ENCODE measurements around the gene TNS3. TPM values are rescaled to one million over a fixed set of nuclear protein-coding genes. Genes with fewer than 3 reads are reported as not detected.

Gene TNS3
- total and polyA plus RNA-seq, 2 donors (not counting 3 experiments of a cell fraction or from before 2014, with no cell fraction given) = 10.4 to 45.1 TPM

DNA sequence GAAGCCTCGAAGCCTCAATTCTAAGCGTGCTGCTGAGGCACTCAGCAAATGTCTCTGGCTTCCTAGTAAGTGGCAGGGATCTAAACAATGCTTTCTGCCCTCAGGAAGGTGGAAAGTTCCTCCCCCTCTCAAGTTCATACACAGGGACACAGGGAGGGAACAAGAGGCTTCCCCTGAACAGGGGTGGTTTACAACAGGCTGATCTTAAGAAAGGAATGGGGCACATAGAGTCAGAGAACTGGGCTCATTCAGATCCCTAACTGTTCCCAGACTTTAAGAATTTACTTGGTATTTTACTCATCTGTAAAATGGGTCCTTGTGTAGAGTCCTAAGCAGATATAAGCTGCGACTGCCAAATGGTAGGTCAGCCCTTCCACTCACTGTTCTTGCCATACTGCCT, 2.5 kb downstream of the TNS3 start:
- Histone ChIP-seq H3K9me1 (replicated peaks; ENCODE audit: control insufficient read depth, extremely low read depth, insufficient read depth, low read length) (no peaks in the 10 kb centered on the region), H3K4me3 (replicated peaks in 1 of 3; ENCODE audit: insufficient read depth in 1 of 3, low read depth in 1 of 3, low read length in 3 of 3) (no peak overlapping the region), H3K27ac (ENCODE audit: insufficient read depth, low read depth, low read length) (no peak overlapping the region), H3K27me3 (ENCODE audit: control insufficient read depth in 2 of 2, insufficient read depth in 2 of 2, low read length in 2 of 2) (peaks cover 6 to 8% of the 10 kb centered on the region in 2 experiments), H3K4me1 (ENCODE audit: control insufficient read depth, extremely low read depth, insufficient read depth, low read length) (peaks cover 18% of the 10 kb centered on the region), H3K36me3 (ENCODE audit: control insufficient read depth in 2 of 2, extremely low read depth in 1 of 2, insufficient read depth in 2 of 2, low read length in 2 of 2) (no peaks in the 10 kb centered on the region), H4K20me1 (replicated peaks; ENCODE audit: control insufficient read depth, extremely low read depth, insufficient read depth, low read length) (no peaks in the 10 kb centered on the region), H3K9ac (replicated peaks; ENCODE audit: extremely low read depth, insufficient read depth, low read length) (no peak overlapping the region), H2AFZ (ENCODE audit: low read depth, low read length) (no peak overlapping the region), H3K9me3 (replicated peaks; ENCODE audit: control insufficient read depth, insufficient read depth, low read length) (no peaks in the 10 kb centered on the region), H3K79me2 (ENCODE audit: control insufficient read depth, insufficient read depth, low read length) (no peaks in the 10 kb centered on the region), H3K4me2 (ENCODE audit: insufficient read depth, low read length) (no peak overlapping the region)
- DNase-seq (ENCODE audit: low read depth, low spot score) (no peak), FAIRE-seq (no peak)
- dilution Hi-C loops (cut with MboI; ENCODE audit: extremely low pct_ligation_motif_present, low sequenced_read_pairs) = no loop called here
- ChIA-PET CTCF (interaction anchor here (1.0 kb wide), 2 partner anchors 144 to 313 kb away, joined by 3 to 4 read pairs; no protein-coding TSS in a partner anchor), POLR2A (no interaction called here)
- TF ChIP-seq GATA2 (IDR thresholded peaks at IDR 0.05; ENCODE audit: insufficient read depth, insufficient read length, low read depth, low read length) = no peak
- no peak for TF ChIP-seq POLR2AphosphoS5 (IDR thresholded peaks at IDR 0.05; ENCODE audit: insufficient read depth, low read depth, low read length)
- TF ChIP-seq POLR2A (IDR thresholded peaks at IDR 0.05; ENCODE audit: low read depth, low read length) = no peak
- TF ChIP-seq JUN (IDR thresholded peaks at IDR 0.05; ENCODE audit: borderline replicate concordance, insufficient read depth, insufficient read length, low read depth) = no peak
- TF ChIP-seq FOS (IDR thresholded peaks at IDR 0.05; ENCODE audit: borderline replicate concordance, insufficient read depth, low read length) = no peak
- TF ChIP-seq, protein P1, sequence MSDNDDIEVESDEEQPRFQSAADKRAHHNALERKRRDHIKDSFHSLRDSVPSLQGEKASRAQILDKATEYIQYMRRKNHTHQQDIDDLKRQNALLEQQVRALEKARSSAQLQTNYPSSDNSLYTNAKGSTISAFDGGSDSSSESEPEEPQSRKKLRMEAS (IDR thresholded peaks at IDR 0.05; ENCODE audit: insufficient read depth, insufficient read length) = no peak
- no peak for TF ChIP-seq MYC (IDR thresholded peaks at IDR 0.05; ENCODE audit: low read depth, low read length)
- BruUV-seq (replicated peaks) = no TSS peak
- intact Hi-C loops (cut with micrococcal nuclease) = no loop called here

DNA sequence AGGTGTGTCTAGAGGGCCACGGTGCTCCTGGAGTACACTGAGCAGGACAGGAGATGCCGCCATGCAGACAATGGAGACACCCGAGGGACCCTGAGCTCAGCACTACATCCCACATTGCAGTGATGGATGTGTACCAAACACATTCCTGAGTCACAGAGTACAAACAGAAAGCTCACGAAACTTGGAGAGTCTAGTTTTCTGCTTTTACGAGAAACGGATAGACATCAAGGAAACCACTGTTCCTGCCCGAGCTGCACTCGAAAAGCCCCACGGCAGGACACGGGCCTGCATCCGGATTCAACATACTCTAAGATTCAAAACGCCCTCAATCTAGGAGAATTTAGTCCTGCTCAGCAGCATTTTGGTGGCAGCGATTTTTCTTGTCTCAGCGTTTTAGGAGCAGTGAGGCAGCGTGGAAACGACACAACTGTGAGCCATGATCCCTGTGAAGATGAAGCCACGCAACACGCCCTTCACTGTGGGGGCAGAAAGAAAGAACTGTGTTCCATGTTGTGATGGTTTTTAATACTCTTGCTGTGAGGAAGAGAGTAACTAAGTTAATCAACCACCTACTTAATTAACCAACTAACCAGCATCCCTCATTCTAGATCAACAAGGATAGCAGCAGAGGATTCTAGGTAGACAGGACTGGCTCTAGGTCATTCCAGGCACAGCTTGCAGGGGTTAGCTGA, 3.2 kb downstream of the TNS3 start:
- TF ChIP-seq, protein P2, sequence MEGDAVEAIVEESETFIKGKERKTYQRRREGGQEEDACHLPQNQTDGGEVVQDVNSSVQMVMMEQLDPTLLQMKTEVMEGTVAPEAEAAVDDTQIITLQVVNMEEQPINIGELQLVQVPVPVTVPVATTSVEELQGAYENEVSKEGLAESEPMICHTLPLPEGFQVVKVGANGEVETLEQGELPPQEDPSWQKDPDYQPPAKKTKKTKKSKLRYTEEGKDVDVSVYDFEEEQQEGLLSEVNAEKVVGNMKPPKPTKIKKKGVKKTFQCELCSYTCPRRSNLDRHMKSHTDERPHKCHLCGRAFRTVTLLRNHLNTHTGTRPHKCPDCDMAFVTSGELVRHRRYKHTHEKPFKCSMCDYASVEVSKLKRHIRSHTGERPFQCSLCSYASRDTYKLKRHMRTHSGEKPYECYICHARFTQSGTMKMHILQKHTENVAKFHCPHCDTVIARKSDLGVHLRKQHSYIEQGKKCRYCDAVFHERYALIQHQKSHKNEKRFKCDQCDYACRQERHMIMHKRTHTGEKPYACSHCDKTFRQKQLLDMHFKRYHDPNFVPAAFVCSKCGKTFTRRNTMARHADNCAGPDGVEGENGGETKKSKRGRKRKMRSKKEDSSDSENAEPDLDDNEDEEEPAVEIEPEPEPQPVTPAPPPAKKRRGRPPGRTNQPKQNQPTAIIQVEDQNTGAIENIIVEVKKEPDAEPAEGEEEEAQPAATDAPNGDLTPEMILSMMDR (IDR thresholded peaks at IDR 0.05; ENCODE audit: extremely low read depth in 1 of 2, insufficient read depth in 1 of 2, low read depth in 1 of 2, low read length in 2 of 2) = no peak
- no peak for TF ChIP-seq POLR2A (IDR thresholded peaks at IDR 0.05; ENCODE audit: low read depth, low read length)
- no peak for TF ChIP-seq FOS (IDR thresholded peaks at IDR 0.05; ENCODE audit: borderline replicate concordance, insufficient read depth, low read length)
- TF ChIP-seq POLR2AphosphoS5 (IDR thresholded peaks at IDR 0.05; ENCODE audit: insufficient read depth, low read depth, low read length) = no peak
- no peak for TF ChIP-seq EZH2 (IDR thresholded peaks at IDR 0.05; ENCODE audit: borderline replicate concordance, low read depth, low read length, severe bottlenecking)
- no peak for TF ChIP-seq GATA2 (IDR thresholded peaks at IDR 0.05; ENCODE audit: insufficient read depth, insufficient read length, low read depth, low read length)
- TF ChIP-seq MYC (IDR thresholded peaks at IDR 0.05; ENCODE audit: low read depth, low read length) = no peak
- TF ChIP-seq JUN (IDR thresholded peaks at IDR 0.05; ENCODE audit: borderline replicate concordance, insufficient read depth, insufficient read length, low read depth) = no peak
- TF ChIP-seq, protein P1 (IDR thresholded peaks at IDR 0.05; ENCODE audit: insufficient read depth, insufficient read length) = no peak
- POLR2A ChIA-PET = no interaction called here
- FAIRE-seq = no peak
- peak overlapping the region; percentile 40 for H3K9ac ChIP-seq (replicated peaks; ENCODE audit: extremely low read depth, insufficient read depth, low read length)
- dilution Hi-C loops (cut with MboI; ENCODE audit: extremely low pct_ligation_motif_present, low sequenced_read_pairs) = no loop called here
- H3K36me3 ChIP-seq (ENCODE audit: control insufficient read depth in 2 of 2, extremely low read depth in 1 of 2, insufficient read depth in 2 of 2, low read length in 2 of 2) = no peaks in the 10 kb centered on the region
- H3K27ac ChIP-seq (ENCODE audit: insufficient read depth, low read depth, low read length) = no peak overlapping the region
- no peaks in the 10 kb centered on the region for H3K9me3 ChIP-seq (replicated peaks; ENCODE audit: control insufficient read depth, insufficient read depth, low read length)
- intact Hi-C loops (cut with micrococcal nuclease) = no loop called here
- H2AFZ ChIP-seq (ENCODE audit: low read depth, low read length) = peak overlapping the region; percentile 11
- CTCF ChIA-PET = interaction anchor here (0.9 to 1.4 kb wide), 4 partner anchors 26 to 313 kb away, joined by 3 to 7 read pairs (median 4); no protein-coding TSS in a partner anchor
- peaks cover 5 to 6% of the 10 kb centered on the region in 2 experiments for H3K27me3 ChIP-seq (ENCODE audit: control insufficient read depth in 2 of 2, insufficient read depth in 2 of 2, low read length in 2 of 2)
- DNase-seq (ENCODE audit: low read depth, low spot score) = peak; percentile 45
- H3K4me3 ChIP-seq (replicated peaks in 1 of 3; ENCODE audit: insufficient read depth in 1 of 3, low read depth in 1 of 3, low read length in 3 of 3) = no peak overlapping the region
- no peaks in the 10 kb centered on the region for H3K79me2 ChIP-seq (ENCODE audit: control insufficient read depth, insufficient read depth, low read length)
- H4K20me1 ChIP-seq (replicated peaks; ENCODE audit: control insufficient read depth, extremely low read depth, insufficient read depth, low read length) = no peaks in the 10 kb centered on the region
- H3K4me2 ChIP-seq (ENCODE audit: insufficient read depth, low read length) = peak overlapping the region; percentile 38
- no peaks in the 10 kb centered on the region for H3K9me1 ChIP-seq (replicated peaks; ENCODE audit: control insufficient read depth, extremely low read depth, insufficient read depth, low read length)
- H3K4me1 ChIP-seq (ENCODE audit: control insufficient read depth, extremely low read depth, insufficient read depth, low read length) = peaks cover 24% of the 10 kb centered on the region
- no TSS peak for BruUV-seq (replicated peaks)

All from endothelial cell of umbilical vein (primary cell).